Keratinocyte (primary cell): Measurements from ENCODE around the gene SLIT3. TPM values are rescaled to one million over a fixed set of nuclear protein-coding genes. Genes with fewer than 3 reads are reported as not detected.

ENCODE experiments used
- DNase-seq: peaks from one replicate; pipeline ENCODE4 v3.0.0-alpha.2; 2011; ENCODE audit warnings: low read depth, missing footprints, low spot score
- FAIRE-seq: peaks from 2 replicates; lab custom pipeline; 2011; peaks lifted over from hg19 to GRCh38; lab: Jason Lieb, UNC
- H2AFZ ChIP-seq: 2 replicates; pipeline ENCODE4 v1.6.0; 2012; ENCODE audit warnings: low read length, control low read depth, inconsistent platforms; ENCODE audit not compliant: control insufficient read depth
- H3K27ac ChIP-seq: 2 replicates; pipeline ENCODE4 v1.5.1; 2011; ENCODE audit warnings: low read length; ENCODE audit not compliant: control insufficient read depth, insufficient read depth
- H3K27me3 ChIP-seq: 3 replicates; pipeline ENCODE4 v1.6.0; 2011; ENCODE audit warnings: low read length; ENCODE audit not compliant: control insufficient read depth, insufficient read depth; ENCODE audit errors: extremely low read depth
- H3K36me3 ChIP-seq, 2 experiments: 2 replicates in 1 of 2; 3 replicates in 1 of 2; pipeline ENCODE4 v1.5.1; 2011; ENCODE audit warnings: low read length in 2 of 2, mild to moderate bottlenecking in 1 of 2; ENCODE audit not compliant: control insufficient read depth in 2 of 2, insufficient read depth in 2 of 2; ENCODE audit errors: extremely low read depth in 1 of 2
- H3K4me1 ChIP-seq: 3 replicates; pipeline ENCODE4 v1.5.1; 2011; ENCODE audit warnings: low read length; ENCODE audit not compliant: control insufficient read depth, insufficient read depth; ENCODE audit errors: extremely low read depth
- H3K4me2 ChIP-seq: 3 replicates; pipeline ENCODE4 v1.6.0; 2011; ENCODE audit warnings: low read depth, low read length; ENCODE audit not compliant: control insufficient read depth, insufficient read depth; ENCODE audit errors: extremely low read depth
- H3K4me3 ChIP-seq, 3 experiments: fragments of 200-600 bp in 1 of 3; sonication (generic) in 1 of 3; 2 replicates in 2 of 3; 3 replicates in 1 of 3; pipeline ENCODE4 v1.5.1; 2011 to 2016; ENCODE audit warnings: low read length in 3 of 3, mild to moderate bottlenecking in 3 of 3, control low read depth in 2 of 3, inconsistent platforms in 1 of 3, low read depth in 1 of 3, mixed read lengths in 1 of 3, mixed run types in 1 of 3, moderate library complexity in 1 of 3; ENCODE audit not compliant: control insufficient read depth in 2 of 3, insufficient read depth in 2 of 3; ENCODE audit errors: extremely low read depth in 1 of 3
- H3K79me2 ChIP-seq: 2 replicates; pipeline ENCODE4 v1.6.0; 2012; ENCODE audit warnings: low read length; ENCODE audit not compliant: control insufficient read depth, insufficient read depth
- H3K9ac ChIP-seq: 3 replicates; pipeline ENCODE4 v1.6.0; 2011; ENCODE audit warnings: low read length; ENCODE audit not compliant: control insufficient read depth, insufficient read depth; ENCODE audit errors: extremely low read depth
- H3K9me1 ChIP-seq: 3 replicates; pipeline ENCODE4 v1.6.0; 2011; ENCODE audit warnings: low read length; ENCODE audit not compliant: control insufficient read depth, insufficient read depth; ENCODE audit errors: extremely low read depth
- H3K9me3 ChIP-seq: 2 replicates; pipeline ENCODE4 v1.5.1; 2012; ENCODE audit warnings: low read depth, low read length; ENCODE audit not compliant: control insufficient read depth
- H4K20me1 ChIP-seq: 3 replicates; pipeline ENCODE4 v1.6.0; 2011; ENCODE audit warnings: low read length; ENCODE audit not compliant: control insufficient read depth, insufficient read depth; ENCODE audit errors: extremely low read depth
- CTCF ChIP-seq, 3 experiments: IDR thresholded peaks in 1 of 3; conservative IDR thresholded peaks in 1 of 3; optimal IDR thresholded peaks in 1 of 3; 2 replicates in 2 of 3; 3 replicates in 1 of 3; pipeline versions ENCODE3 to v1.5.1; 2011; ENCODE audit warnings: low read length in 3 of 3, mild to moderate bottlenecking in 3 of 3, moderate library complexity in 2 of 3, control low read depth in 1 of 3, inconsistent platforms in 1 of 3; ENCODE audit not compliant: insufficient read depth in 2 of 3; ENCODE audit errors: extremely low read depth in 1 of 3
- EZH2 ChIP-seq: IDR thresholded peaks from one replicate; pipeline ENCODE4 v1.6.1; 2012; ENCODE audit warnings: inconsistent platforms, mild to moderate bottlenecking, low read length, moderate library complexity
- dilution Hi-C: fragments of 300-500 bp; cut with MboI; formaldehyde crosslinking; loops from one replicate; pipeline ENCODE4 v1.7.0; 2020; ENCODE audit warnings: low sequenced_read_pairs; ENCODE audit not compliant: extremely low pct_ligation_motif_present
- polyA plus RNA-seq, 5 experiments: library from polyadenylated mRNA; depleted of rRNA in 3 of 5; stranded (reverse) in 3 of 5; stranded (forward) in 1 of 5; unstranded in 1 of 5; fragments of >200 nt; gene quantifications; 1 replicate in 1 of 5; 2 replicates in 3 of 5; 3 replicates in 1 of 5; pipeline versions ENCODE4 v1.2.1 to v1.2.3, GENCODE V29; 2011 to 2012; ENCODE audit warnings: missing spikeins in 2 of 5, low read depth in 1 of 5, low replicate concordance in 1 of 5

SLIT3 gene
- polyA plus RNA-seq, 1 donor (not counting 4 experiments of a cell fraction or from before 2014, with no cell fraction given), result 2.4 TPM

- Histone ChIP-seq H3K9me3 (no peaks in the 10 kb centered on the region), H2AFZ (no peak overlapping the region), H3K79me2 (no peaks in the 10 kb centered on the region), H3K36me3 (no peaks in the 10 kb centered on the region), H3K27me3 (no peaks in the 10 kb centered on the region), H3K4me2 (no peak overlapping the region), H3K4me1 (peaks cover 32% of the 10 kb centered on the region), H3K9me1 (no peaks in the 10 kb centered on the region), H3K27ac (no peak overlapping the region), H4K20me1 (no peaks in the 10 kb centered on the region), H3K4me3 (no peak overlapping the region), H3K9ac (no peak overlapping the region)
- no peak for FAIRE-seq
- TF ChIP-seq CTCF (optimal IDR thresholded peaks at IDR 0.05 in 1 of 3, IDR thresholded peaks at IDR 0.05 in 1 of 3, conservative IDR thresholded peaks at IDR 0.05 in 1 of 3; ENCODE audit: extremely low read depth in 1 of 3, insufficient read depth in 2 of 3, low read length in 3 of 3) (peak in 2 of 3 experiments; percentile 23 to 27), EZH2 (no peak)
- dilution Hi-C loops, result no loop called here
- no peak for DNase-seq
Observed at GRCh38 chr5:169160405-169160901, 140.5 kb downstream of the SLIT3 start.

DNA sequence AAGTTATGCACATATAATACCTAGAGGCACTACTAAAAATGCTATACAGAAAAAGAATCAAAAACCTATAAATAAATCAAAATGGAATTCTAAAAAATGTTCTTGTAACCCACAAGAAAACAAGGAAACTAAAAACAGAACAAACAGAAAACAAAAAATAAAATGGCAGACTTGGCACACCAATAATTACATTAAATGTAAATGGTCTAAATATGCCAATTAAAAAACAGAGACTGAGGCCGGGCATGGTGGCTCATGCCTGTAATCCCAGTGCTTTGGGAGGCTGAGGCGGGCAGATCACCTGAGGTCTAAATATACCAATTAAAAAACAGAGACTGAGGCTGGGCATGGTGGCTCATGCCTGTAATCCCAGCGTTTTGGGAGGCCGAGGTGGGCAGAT, 142.2 kb downstream of the SLIT3 start:
- Histone ChIP-seq H3K36me3 (no peaks in the 10 kb centered on the region), H3K27ac (no peak overlapping the region), H3K9me1 (no peaks in the 10 kb centered on the region), H3K9me3 (no peaks in the 10 kb centered on the region), H3K9ac (no peak overlapping the region), H2AFZ (no peak overlapping the region), H3K27me3 (no peaks in the 10 kb centered on the region), H3K4me2 (no peak overlapping the region), H3K4me3 (no peak overlapping the region), H3K4me1 (peaks cover 16% of the 10 kb centered on the region), H4K20me1 (no peaks in the 10 kb centered on the region), H3K79me2 (no peaks in the 10 kb centered on the region)
- DNase-seq (no peak), FAIRE-seq (no peak)
- dilution Hi-C loops, result no loop called here
- TF ChIP-seq EZH2, result no peak
- no peak for TF ChIP-seq CTCF (optimal IDR thresholded peaks at IDR 0.05 in 1 of 3, IDR thresholded peaks at IDR 0.05 in 1 of 3, conservative IDR thresholded peaks at IDR 0.05 in 1 of 3; ENCODE audit: extremely low read depth in 1 of 3, insufficient read depth in 2 of 3, low read length in 3 of 3)
